Neuronal stem cell (in vitro differentiated cells): Measurements from ENCODE around the gene RESP18.

Experiments used
- DNase-seq: peaks from one replicate; pipeline ENCODE4 v3.0.0-alpha.2; 2013; ENCODE audit warnings: low spot score
- H2AFZ ChIP-seq: one replicate; pipeline ENCODE4 v1.6.1; 2013; ENCODE audit warnings: mild to moderate bottlenecking, low read length, inconsistent platforms
- H2AK5ac ChIP-seq: 2 replicates; pipeline ENCODE4 v1.6.1; 2013; ENCODE audit warnings: low read depth, mild to moderate bottlenecking, inconsistent platforms, low read length, moderate library complexity, mixed read lengths
- H2BK120ac ChIP-seq: 2 replicates; pipeline ENCODE4 v1.6.1; 2013; ENCODE audit warnings: low read depth, mild to moderate bottlenecking, inconsistent platforms, low read length, moderate library complexity, mixed read lengths
- H2BK12ac ChIP-seq: one replicate; pipeline ENCODE4 v1.6.1; 2013; ENCODE audit warnings: low read length, inconsistent platforms
- H2BK15ac ChIP-seq: 2 replicates; pipeline ENCODE4 v1.6.1; 2013; ENCODE audit warnings: mild to moderate bottlenecking, low read length, inconsistent platforms, mixed read lengths
- H2BK5ac ChIP-seq: one replicate; pipeline ENCODE4 v1.6.1; 2013; ENCODE audit warnings: inconsistent platforms, mild to moderate bottlenecking, low read length, moderate library complexity
- H3K14ac ChIP-seq: one replicate; pipeline ENCODE4 v1.6.1; 2013; ENCODE audit warnings: low read length, inconsistent platforms
- H3K18ac ChIP-seq: 2 replicates; pipeline ENCODE4 v1.6.1; 2013; ENCODE audit warnings: low read length, inconsistent platforms
- H3K23ac ChIP-seq: 2 replicates; pipeline ENCODE4 v1.6.1; 2013; ENCODE audit warnings: low read depth, mild to moderate bottlenecking, mixed read lengths, low read length, inconsistent platforms; ENCODE audit not compliant: poor library complexity
- H3K27ac ChIP-seq: replicated peaks from 3 replicates; pipeline ENCODE4 v1.5.1; 2013; ENCODE audit warnings: low read length, inconsistent platforms
- H3K27me3 ChIP-seq, 3 experiments: 2 replicates each; pipeline ENCODE4 v1.6.1; 2013; ENCODE audit warnings: low read length in 3 of 3, mild to moderate bottlenecking in 2 of 3, inconsistent platforms in 1 of 3, low read depth in 1 of 3, mixed read lengths in 1 of 3, moderate library complexity in 1 of 3; ENCODE audit not compliant: control insufficient read depth in 3 of 3, insufficient read depth in 3 of 3
- H3K36me3 ChIP-seq, 2 donors: replicated peaks in 1 of 2; 2 replicates each; pipeline ENCODE4 v1.6.1; 2013; ENCODE audit warnings: low read length in 2 of 2; ENCODE audit not compliant: control insufficient read depth in 2 of 2, insufficient read depth in 2 of 2
- H3K4ac ChIP-seq: 2 replicates; pipeline ENCODE4 v1.6.1; 2013; ENCODE audit warnings: inconsistent platforms, mild to moderate bottlenecking, low read length, moderate library complexity
- H3K4me1 ChIP-seq, 2 donors: 1 replicate in 1 of 2; 2 replicates in 1 of 2; pipeline ENCODE4 v1.6.1; 2013; ENCODE audit warnings: low read length in 2 of 2, low read depth in 1 of 2; ENCODE audit not compliant: control insufficient read depth in 2 of 2, insufficient read depth in 1 of 2
- H3K4me2 ChIP-seq: one replicate; pipeline ENCODE4 v1.6.1; 2013; ENCODE audit warnings: mild to moderate bottlenecking, low read length, inconsistent platforms; ENCODE audit not compliant: insufficient read depth, poor library complexity, severe bottlenecking
- H3K4me3 ChIP-seq, 2 donors: 2 replicates each; pipeline ENCODE4 v1.5.1; 2013; ENCODE audit warnings: low read length in 2 of 2, mild to moderate bottlenecking in 2 of 2, inconsistent platforms in 1 of 2, moderate library complexity in 1 of 2
- H3K79me1 ChIP-seq: one replicate; pipeline ENCODE4 v1.6.1; 2013; ENCODE audit warnings: low read depth, mild to moderate bottlenecking, inconsistent platforms, low read length, moderate library complexity
- H3K9ac ChIP-seq: one replicate; pipeline ENCODE4 v1.6.1; 2013; ENCODE audit warnings: mild to moderate bottlenecking, low read depth, low read length, inconsistent platforms; ENCODE audit not compliant: poor library complexity
- H3K9me3 ChIP-seq, 2 donors: replicated peaks in 1 of 2; 2 replicates each; pipeline versions ENCODE3 to v1.6.1; 2013; ENCODE audit warnings: low read length in 2 of 2, mild to moderate bottlenecking in 2 of 2, inconsistent platforms in 1 of 2, low read depth in 1 of 2, mixed read lengths in 1 of 2, moderate library complexity in 1 of 2; ENCODE audit not compliant: control insufficient read depth in 2 of 2, insufficient read depth in 1 of 2
- H4K8ac ChIP-seq: one replicate; pipeline ENCODE4 v1.6.1; 2013; ENCODE audit warnings: low read depth, mild to moderate bottlenecking, inconsistent platforms, low read length, moderate library complexity
- H4K91ac ChIP-seq: one replicate; pipeline ENCODE4 v1.6.1; 2013; ENCODE audit warnings: low read length, low read depth, mild to moderate bottlenecking, inconsistent platforms; ENCODE audit not compliant: poor library complexity
- WGBS, 2 donors: extraction: QIAGEN DNeasy Blood & Tissue Kit; methylation state at CpG; one replicate each; pipeline ENCODE4 v1.1.7; 2013; ENCODE audit warnings: missing lambda C conversion rate in 2 of 2, mixed read lengths in 1 of 2; ENCODE audit not compliant: insufficient read length in 2 of 2, insufficient replicate concordance in 1 of 2; ENCODE audit errors: extremely low coverage in 2 of 2; 5-methylcytosine and 5-hydroxymethylcytosine counted together

RESP18 gene

GRCh38 chr2:219281588-219281987 lies 51.0 kb downstream of the RESP18 start:
- no peak for DNase-seq
- H4K8ac ChIP-seq = no peak overlapping the region
- no peak overlapping the region for H3K4me3 ChIP-seq
- no peak overlapping the region for H3K23ac ChIP-seq
- H2AK5ac ChIP-seq = no peak overlapping the region
- no peaks in the 10 kb centered on the region for H3K9me3 ChIP-seq
- H3K27me3 ChIP-seq = peaks cover 0 to 3% (median 0%) of the 10 kb centered on the region in 3 experiments
- WGBS, 2 donors = no CpG with 5 or more reads among the region's 8 CpGs
- H2BK5ac ChIP-seq = no peak overlapping the region
- no peak overlapping the region for H4K91ac ChIP-seq
- no peak overlapping the region for H3K18ac ChIP-seq
- H3K9ac ChIP-seq = no peak overlapping the region
- H2BK12ac ChIP-seq = no peak overlapping the region
- H2BK15ac ChIP-seq = no peak overlapping the region
- no peak overlapping the region for H2AFZ ChIP-seq
- H3K14ac ChIP-seq = no peak overlapping the region
- H3K36me3 ChIP-seq = peaks cover 20 to 39% of the 10 kb centered on the region in 2 donors
- no peak overlapping the region for H3K4ac ChIP-seq
- H3K79me1 ChIP-seq = peaks cover 7% of the 10 kb centered on the region
- H3K4me1 ChIP-seq = peaks cover 20 to 22% of the 10 kb centered on the region in 2 donors
- no peak overlapping the region for H3K27ac ChIP-seq
- H3K4me2 ChIP-seq = no peak overlapping the region
- no peak overlapping the region for H2BK120ac ChIP-seq

- H2BK120ac ChIP-seq = no peak overlapping the region
- H3K4me2 ChIP-seq = no peak overlapping the region
- H3K18ac ChIP-seq = no peak overlapping the region
- no peak overlapping the region for H3K27ac ChIP-seq
- no peak overlapping the region for H3K14ac ChIP-seq
- H3K27me3 ChIP-seq = peaks cover 0 to 3% (median 3%) of the 10 kb centered on the region in 3 experiments
- no peak overlapping the region for H3K4ac ChIP-seq
- H3K36me3 ChIP-seq = peaks cover 20 to 39% of the 10 kb centered on the region in 2 donors
- no peak overlapping the region for H3K23ac ChIP-seq
- H2BK5ac ChIP-seq = no peak overlapping the region
- no peak overlapping the region for H2AFZ ChIP-seq
- DNase-seq = no peak
- H3K9ac ChIP-seq = peak overlapping the region; percentile 57
- no peak overlapping the region for H3K4me3 ChIP-seq
- H3K79me1 ChIP-seq = peaks cover 4% of the 10 kb centered on the region
- H3K9me3 ChIP-seq = no peaks in the 10 kb centered on the region
- H2BK15ac ChIP-seq = no peak overlapping the region
- WGBS, 2 donors = no CpG with 5 or more reads among the region's 4 CpGs
- no peak overlapping the region for H2AK5ac ChIP-seq
- H3K4me1 ChIP-seq = peaks cover 15 to 18% of the 10 kb centered on the region in 2 donors
- H4K91ac ChIP-seq = no peak overlapping the region
- H4K8ac ChIP-seq = peak overlapping the region; percentile 4
- no peak overlapping the region for H2BK12ac ChIP-seq
These were observed 51.9 kb downstream of the RESP18 start for GRCh38 chr2:219280651-219281050.

- no peak for DNase-seq
- Histone ChIP-seq H2BK120ac (no peak overlapping the region), H3K27ac (no peak overlapping the region), H3K9me3 (no peaks in the 10 kb centered on the region), H3K36me3 (peaks cover 20 to 39% of the 10 kb centered on the region in 2 donors), H3K9ac (peak overlapping the region; percentile 74), H3K27me3 (peaks cover 0 to 8% (median 3%) of the 10 kb centered on the region in 3 experiments), H4K8ac (no peak overlapping the region), H2BK5ac (peak overlapping the region; percentile 90), H3K4me3 (peak overlapping the region; percentile 62 to 78), H2BK15ac (peak overlapping the region; percentile 78), H3K18ac (peak overlapping the region; percentile 90), H3K14ac (no peak overlapping the region), H2AFZ (peak overlapping the region; percentile 96), H2AK5ac (peak overlapping the region; percentile 60), H3K4me2 (peak overlapping the region; percentile 97), H4K91ac (no peak overlapping the region), H3K23ac (peak overlapping the region; percentile 15), H3K79me1 (peaks cover under 1% of the 10 kb centered on the region), H2BK12ac (no peak overlapping the region), H3K4me1 (peaks cover 15 to 18% of the 10 kb centered on the region in 2 donors), H3K4ac (no peak overlapping the region)
- no CpG with 5 or more reads among the region's 12 CpGs for WGBS, 2 donors
These were observed 52.5 kb downstream of the RESP18 start for GRCh38 chr2:219279916-219280516.

- Histone ChIP-seq H3K27me3 (peaks cover 0 to 9% (median 3%) of the 10 kb centered on the region in 3 experiments), H3K4me2 (peak within 1 kb of the TSS; percentile 97), H4K8ac (no peak within 1 kb of the TSS), H2AK5ac (peak within 1 kb of the TSS; percentile 60), H2BK12ac (no peak within 1 kb of the TSS), H2AFZ (peak within 1 kb of the TSS; percentile 96), H3K27ac (peak within 1 kb of the TSS; percentile 81), H3K23ac (peak within 1 kb of the TSS; percentile 15), H3K9me3 (no peaks in the 10 kb centered on the region), H3K4ac (no peak within 1 kb of the TSS), H2BK120ac (no peak within 1 kb of the TSS), H2BK5ac (peak within 1 kb of the TSS; percentile 90), H2BK15ac (peak within 1 kb of the TSS; percentile 78), H3K14ac (no peak within 1 kb of the TSS), H3K36me3 (peaks cover 17 to 34% of the 10 kb centered on the region in 2 donors), H3K79me1 (no peaks in the 10 kb centered on the region), H3K4me3 (peak within 1 kb of the TSS; percentile 62 to 78), H4K91ac (no peak within 1 kb of the TSS), H3K4me1 (peaks cover 19% of the 10 kb centered on the region in 2 donors), H3K9ac (peak within 1 kb of the TSS; percentile 74), H3K18ac (peak within 1 kb of the TSS; percentile 90)
- peak; percentile 92 for DNase-seq
- no CpG with 5 or more reads among the region's 65 CpGs for WGBS, 2 donors
These were observed 53.2 kb downstream of the RESP18 start, which contains the start of gene DNAJB2 for GRCh38 chr2:219279151-219279915. DNAJB2 (plus strand) TSS chr2:219279366; CDS start chr2:219279834, 468 bp downstream.
